GM18498 (cell line): ENCODE measurements around the gene HPS1.

Experiments
- ATAC-seq: cut with Tn5 transposase; IDR thresholded peaks from one replicate; pipeline ENCODE4 v1.9.1; 2021; ENCODE audit warnings: mild to moderate bottlenecking, moderate library complexity; ENCODE audit not compliant: unreplicated experiment

Gene HPS1

GRCh38 chr10:98465866-98466265 lies 19.1 kb upstream of the HPS1 start:
- ATAC-seq, result no peak

GRCh38 chr10:98463976-98464754 lies 17.4 kb upstream of the HPS1 start:
- no peak for ATAC-seq

GRCh38 chr10:98463016-98463415 lies 16.3 kb upstream of the HPS1 start:
- ATAC-seq, result no peak

GRCh38 chr10:98461500-98461842 lies 14.7 kb upstream of the HPS1 start:
- ATAC-seq, result no peak

- no peak for ATAC-seq
These were observed 14.2 kb upstream of the HPS1 start for GRCh38 chr10:98460837-98461499.

GRCh38 chr10:98458809-98459784 lies 12.4 kb upstream of the HPS1 start:
- no peak for ATAC-seq

- ATAC-seq, result no peak
These were observed 11.0 kb upstream of the HPS1 start for GRCh38 chr10:98457721-98458120.

GRCh38 chr10:98456686-98457482 lies 10.1 kb upstream of the HPS1 start:
- no peak for ATAC-seq

GRCh38 chr10:98456043-98456570 lies 9.4 kb upstream of the HPS1 start:
- no peak for ATAC-seq

- ATAC-seq, result no peak
These were observed 7.0 kb upstream of the HPS1 start for GRCh38 chr10:98453729-98454128.

- ATAC-seq, result no peak
These were observed 3.9 kb upstream of the HPS1 start for GRCh38 chr10:98450618-98451017.

GRCh38 chr10:98449287-98449686 lies 2.6 kb upstream of the HPS1 start:
- no peak for ATAC-seq

- peak; percentile 28 for ATAC-seq
These were observed 529 bp downstream of the HPS1 start for GRCh38 chr10:98446151-98446660.

- ATAC-seq, result no peak
These were observed 1.4 kb downstream of the HPS1 start for GRCh38 chr10:98445200-98445812.

- ATAC-seq, result no peak
These were observed 2.3 kb downstream of the HPS1 start for GRCh38 chr10:98444314-98445006.

GRCh38 chr10:98438715-98439114 lies 8.0 kb downstream of the HPS1 start:
- ATAC-seq, result no peak

GRCh38 chr10:98436704-98437103 lies 10.0 kb downstream of the HPS1 start:
- no peak for ATAC-seq

GRCh38 chr10:98435178-98435577 lies 11.6 kb downstream of the HPS1 start:
- ATAC-seq, result no peak
